Fibroblast of lung (primary cell): ENCODE results near the gene DDX51. TPM values are rescaled to one million over a fixed set of nuclear protein-coding genes. Genes with fewer than 3 reads are reported as not detected.

Experiments used
- DNase-seq, 2 donors: peaks; one replicate each; pipeline versions ENCODE4 v3.0.0 to v3.0.0-alpha.2; 2010; ENCODE audit warnings: low read depth in 2 of 2
- H2AFZ ChIP-seq: 2 replicates; pipeline ENCODE4 v1.5.1; 2012; ENCODE audit warnings: low read length, control low read depth, inconsistent platforms
- H3K27ac ChIP-seq: 2 replicates; pipeline ENCODE4 v1.5.1; 2011; ENCODE audit warnings: low read length, control low read depth; ENCODE audit not compliant: insufficient read depth
- H3K27me3 ChIP-seq: 2 replicates; pipeline ENCODE4 v1.5.1; 2011; ENCODE audit warnings: mild to moderate bottlenecking, low read length; ENCODE audit not compliant: control insufficient read depth, insufficient read depth
- H3K36me3 ChIP-seq: 2 replicates; pipeline ENCODE4 v1.5.1; 2011; ENCODE audit warnings: low read length; ENCODE audit not compliant: control insufficient read depth, insufficient read depth
- H3K4me1 ChIP-seq: 2 replicates; pipeline ENCODE4 v1.5.1; 2011; ENCODE audit warnings: low read length; ENCODE audit not compliant: control insufficient read depth, insufficient read depth; ENCODE audit errors: extremely low read depth
- H3K4me2 ChIP-seq: 2 replicates; pipeline ENCODE4 v1.5.1; 2011; ENCODE audit warnings: low read length, control low read depth; ENCODE audit not compliant: insufficient read depth; ENCODE audit errors: extremely low read depth
- H3K4me3 ChIP-seq, 4 experiments: fragments of 200-600 bp in 1 of 4; sonication (generic) in 1 of 4; replicated peaks in 1 of 4; 2 replicates each; pipeline ENCODE4 v1.5.1; 2011 to 2016; ENCODE audit warnings: low read length in 4 of 4, low read depth in 3 of 4, mild to moderate bottlenecking in 3 of 4, control low read depth in 2 of 4, inconsistent platforms in 1 of 4, mixed read lengths in 1 of 4; ENCODE audit not compliant: insufficient read depth in 1 of 4; ENCODE audit errors: control extremely low read depth in 1 of 4
- H3K79me2 ChIP-seq: 2 replicates; pipeline ENCODE4 v1.5.1; 2012; ENCODE audit warnings: mild to moderate bottlenecking, low read length, inconsistent platforms; ENCODE audit not compliant: control insufficient read depth, insufficient read depth
- H3K9ac ChIP-seq: 2 replicates; pipeline ENCODE4 v1.5.1; 2011; ENCODE audit warnings: mild to moderate bottlenecking, low read length, control low read depth; ENCODE audit not compliant: insufficient read depth
- H3K9me3 ChIP-seq: 2 replicates; pipeline ENCODE4 v1.5.1; 2012; ENCODE audit warnings: low read depth, low read length; ENCODE audit not compliant: control insufficient read depth, insufficient read depth
- H4K20me1 ChIP-seq: 2 replicates; pipeline ENCODE4 v1.5.1; 2011; ENCODE audit warnings: low read length; ENCODE audit not compliant: control insufficient read depth, insufficient read depth; ENCODE audit errors: extremely low read depth
- EZH2 ChIP-seq: IDR thresholded peaks from 2 replicates; pipeline ENCODE4 v1.5.1; 2012; ENCODE audit warnings: low read length, control low read depth, mild to moderate bottlenecking; ENCODE audit errors: missing control alignments
- polyA plus RNA-seq, 2 donors: library from polyadenylated mRNA; depleted of rRNA in 1 of 2; stranded (reverse) in 1 of 2; unstranded in 1 of 2; fragments of >200 nt; gene quantifications; 2 replicates each; pipeline ENCODE4 v1.2.1, GENCODE V29; 2011 to 2012; ENCODE audit warnings: missing spikeins in 1 of 2
- total RNA-seq: library from RNA; depleted of rRNA; stranded (reverse); fragments of >200 nt; gene quantifications from 2 replicates; pipeline ENCODE4 v1.2.1, GENCODE V29; 2014
- TF ChIP-seq, protein P1 (sequence below), 2 donors: IDR thresholded peaks in 1 of 2; conservative IDR thresholded peaks in 1 of 2; 1 replicate in 1 of 2; 2 replicates in 1 of 2; pipeline ENCODE4 v1.5.1; 2011 to 2012; ENCODE audit warnings: low read length in 2 of 2, control low read depth in 1 of 2, inconsistent platforms in 1 of 2, low read depth in 1 of 2, mild to moderate bottlenecking in 1 of 2

DDX51 gene
- total and polyA plus RNA-seq, 2 donors (not counting 1 experiment from before 2014, with no cell fraction given), result 3.7 to 7.4 TPM

GRCh38 chr12:132095520-132096409 is 48.4 kb downstream of the DDX51 start:
- Histone ChIP-seq H3K36me3 (peaks cover 12% of the 10 kb centered on the region), H3K27ac (no peak overlapping the region), H3K79me2 (peaks cover 2% of the 10 kb centered on the region), H3K9ac (no peak overlapping the region), H3K4me1 (no peaks in the 10 kb centered on the region), H3K27me3 (no peaks in the 10 kb centered on the region), H3K9me3 (no peaks in the 10 kb centered on the region), H2AFZ (no peak overlapping the region), H3K4me2 (no peak overlapping the region), H3K4me3 (no peak overlapping the region), H4K20me1 (no peaks in the 10 kb centered on the region)
- no peak for DNase-seq
- TF ChIP-seq EZH2, result no peak
- TF ChIP-seq, protein P1, sequence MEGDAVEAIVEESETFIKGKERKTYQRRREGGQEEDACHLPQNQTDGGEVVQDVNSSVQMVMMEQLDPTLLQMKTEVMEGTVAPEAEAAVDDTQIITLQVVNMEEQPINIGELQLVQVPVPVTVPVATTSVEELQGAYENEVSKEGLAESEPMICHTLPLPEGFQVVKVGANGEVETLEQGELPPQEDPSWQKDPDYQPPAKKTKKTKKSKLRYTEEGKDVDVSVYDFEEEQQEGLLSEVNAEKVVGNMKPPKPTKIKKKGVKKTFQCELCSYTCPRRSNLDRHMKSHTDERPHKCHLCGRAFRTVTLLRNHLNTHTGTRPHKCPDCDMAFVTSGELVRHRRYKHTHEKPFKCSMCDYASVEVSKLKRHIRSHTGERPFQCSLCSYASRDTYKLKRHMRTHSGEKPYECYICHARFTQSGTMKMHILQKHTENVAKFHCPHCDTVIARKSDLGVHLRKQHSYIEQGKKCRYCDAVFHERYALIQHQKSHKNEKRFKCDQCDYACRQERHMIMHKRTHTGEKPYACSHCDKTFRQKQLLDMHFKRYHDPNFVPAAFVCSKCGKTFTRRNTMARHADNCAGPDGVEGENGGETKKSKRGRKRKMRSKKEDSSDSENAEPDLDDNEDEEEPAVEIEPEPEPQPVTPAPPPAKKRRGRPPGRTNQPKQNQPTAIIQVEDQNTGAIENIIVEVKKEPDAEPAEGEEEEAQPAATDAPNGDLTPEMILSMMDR (conservative IDR thresholded peaks at IDR 0.05 in 1 of 2, IDR thresholded peaks at IDR 0.05 in 1 of 2; ENCODE audit: low read depth in 1 of 2, low read length in 2 of 2), result no peak

- no peak for DNase-seq
- Histone ChIP-seq H3K27me3 (no peaks in the 10 kb centered on the region), H3K36me3 (peaks cover 7% of the 10 kb centered on the region), H3K9ac (no peak overlapping the region), H3K4me3 (no peak overlapping the region), H4K20me1 (no peaks in the 10 kb centered on the region), H3K4me1 (no peaks in the 10 kb centered on the region), H2AFZ (no peak overlapping the region), H3K9me3 (no peaks in the 10 kb centered on the region), H3K27ac (no peak overlapping the region), H3K79me2 (peaks cover 9% of the 10 kb centered on the region), H3K4me2 (no peak overlapping the region)
- TF ChIP-seq, protein P1 (conservative IDR thresholded peaks at IDR 0.05 in 1 of 2, IDR thresholded peaks at IDR 0.05 in 1 of 2; ENCODE audit: low read depth in 1 of 2, low read length in 2 of 2), result no peak
- no peak for TF ChIP-seq EZH2
Measured at GRCh38 chr12:132094269-132094891, 49.7 kb downstream of the DDX51 start.

DNA sequence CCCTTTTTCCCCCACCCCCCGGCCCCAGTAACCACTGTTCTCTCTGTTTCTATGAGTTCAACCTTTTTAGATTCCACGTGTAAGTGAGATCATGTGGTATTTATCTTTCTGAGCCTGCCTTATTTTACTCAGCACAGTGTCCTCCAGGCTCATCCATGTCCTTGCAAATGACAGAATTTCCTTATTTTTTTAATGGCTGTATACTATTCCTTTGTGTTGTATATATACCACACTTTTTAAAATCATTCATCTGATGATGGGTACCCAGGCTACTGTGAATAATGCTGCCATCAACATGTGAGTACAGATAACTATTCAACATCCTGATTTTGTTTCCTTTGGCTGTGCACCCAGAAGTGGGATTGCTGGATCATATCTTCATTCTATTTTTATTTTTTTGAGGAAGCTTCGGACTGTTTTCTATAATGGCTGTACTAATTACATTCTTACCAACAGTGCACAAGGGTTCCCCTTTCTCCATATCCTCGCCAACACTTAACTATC is 54.7 kb downstream of the DDX51 start:
- H3K4me1 ChIP-seq, result no peaks in the 10 kb centered on the region
- H3K27ac ChIP-seq, result no peak overlapping the region
- peaks cover 1% of the 10 kb centered on the region for H3K36me3 ChIP-seq
- peaks cover 29% of the 10 kb centered on the region for H3K79me2 ChIP-seq
- no peak overlapping the region for H3K9ac ChIP-seq
- H4K20me1 ChIP-seq, result no peaks in the 10 kb centered on the region
- H3K4me3 ChIP-seq, result no peak overlapping the region
- no peaks in the 10 kb centered on the region for H3K27me3 ChIP-seq
- no peak for DNase-seq
- H2AFZ ChIP-seq, result no peak overlapping the region
- H3K4me2 ChIP-seq, result no peak overlapping the region
- H3K9me3 ChIP-seq, result no peaks in the 10 kb centered on the region
- TF ChIP-seq, protein P1 (conservative IDR thresholded peaks at IDR 0.05 in 1 of 2, IDR thresholded peaks at IDR 0.05 in 1 of 2; ENCODE audit: low read depth in 1 of 2, low read length in 2 of 2), result no peak
- TF ChIP-seq EZH2, result no peak
